ENCODE results near the gene CDH23.
"Not testable (repeated sequence)": the region's sequence is repeated elsewhere in the genome, so short reads cannot be mapped to it uniquely, and the experiment has no call there.

The CDH23 gene

DNA sequence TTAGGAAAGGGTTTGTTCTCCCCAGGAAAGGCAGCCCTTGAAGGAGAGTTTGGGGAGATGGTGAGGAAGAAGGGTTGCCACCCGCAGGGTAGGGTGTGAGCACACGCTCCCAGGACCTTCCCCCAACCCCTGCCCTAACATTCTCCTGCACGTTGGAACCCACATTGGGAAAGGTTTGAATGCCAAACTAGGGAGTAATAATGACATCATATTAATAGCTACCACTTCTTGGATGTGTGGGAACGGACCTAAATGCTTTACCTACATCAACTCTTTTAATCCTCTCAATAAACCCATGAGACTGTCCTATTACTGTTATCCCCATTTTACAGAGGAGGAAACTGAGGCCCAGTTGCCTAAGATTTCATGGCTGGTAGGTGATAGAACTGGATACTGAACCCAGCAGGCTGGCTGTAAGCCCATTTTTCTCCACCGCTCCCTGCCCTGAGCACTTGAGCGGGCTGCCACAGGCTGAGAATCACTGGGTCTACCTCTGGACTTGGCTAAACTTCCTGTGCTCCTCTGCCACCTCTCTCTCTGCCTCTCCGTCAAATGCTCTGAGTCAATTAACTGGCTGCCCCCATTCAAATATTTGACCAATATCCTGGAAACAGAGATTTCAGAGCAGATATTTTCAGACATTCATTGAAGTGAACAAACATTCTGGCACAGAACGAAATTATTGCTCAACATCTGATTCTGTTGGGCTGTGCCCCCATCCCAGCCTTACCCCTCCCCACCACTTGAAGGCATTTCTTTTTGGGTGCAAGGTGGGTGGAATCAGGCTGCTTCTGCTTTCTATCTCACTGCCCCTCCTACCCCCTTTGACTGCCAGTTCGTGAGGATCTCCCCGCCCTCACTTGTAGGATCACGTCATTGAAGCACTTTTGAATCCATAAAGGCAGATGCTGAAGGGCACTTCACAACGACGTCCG, 193.2 kb downstream of the CDH23 start:
- Histone ChIP-seq H3K27ac (ENCODE audit: low read depth, low read length) (no peak overlapping the region), H3K9ac (ENCODE audit: low read depth, low read length) (no peak overlapping the region), H3K4me1 (ENCODE audit: control insufficient read depth, insufficient read depth, low read length) (peaks cover 10% of the 10 kb centered on the region), H3K27me3 (ENCODE audit: control insufficient read depth, insufficient read depth, low read length) (no peaks in the 10 kb centered on the region), H3K9me3 (ENCODE audit: control insufficient read depth, insufficient read depth, low read length) (no peaks in the 10 kb centered on the region), H3K4me3 (ENCODE audit: low read depth, low read length) (no peak overlapping the region), H3K36me3 (ENCODE audit: control insufficient read depth, insufficient read depth, low read length) (no peaks in the 10 kb centered on the region)

DNA sequence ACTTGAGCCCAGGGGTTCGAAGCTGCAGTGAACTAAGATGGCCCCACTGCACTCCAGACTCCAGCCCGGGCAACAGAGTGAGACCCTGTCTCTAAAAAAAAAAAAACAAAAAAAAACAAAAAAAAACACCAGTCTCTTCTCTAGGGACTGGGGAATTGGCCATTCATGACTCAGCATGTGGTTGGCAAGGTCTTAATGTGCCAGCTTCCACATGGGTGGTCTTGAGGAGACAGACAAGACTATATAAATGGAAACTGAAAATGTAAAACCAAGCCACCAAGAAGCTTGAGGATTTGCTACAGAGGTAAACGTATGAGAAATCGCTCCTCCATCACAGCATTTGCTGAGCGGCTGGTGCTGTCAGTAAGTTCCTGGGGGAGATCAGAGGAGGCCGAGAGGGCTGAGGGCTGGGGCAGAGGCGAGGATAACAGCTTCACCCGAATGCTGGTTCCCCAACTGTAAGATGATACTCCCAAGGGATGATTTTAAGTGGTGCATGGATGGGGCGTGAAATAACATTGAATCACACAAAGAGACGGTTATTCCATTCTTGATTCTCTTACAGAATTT, 194.1 kb downstream of the CDH23 start:
- Histone ChIP-seq H3K36me3 (ENCODE audit: control insufficient read depth, insufficient read depth, low read length) (no peaks in the 10 kb centered on the region), H3K27ac (ENCODE audit: low read depth, low read length) (no peak overlapping the region)

DNA sequence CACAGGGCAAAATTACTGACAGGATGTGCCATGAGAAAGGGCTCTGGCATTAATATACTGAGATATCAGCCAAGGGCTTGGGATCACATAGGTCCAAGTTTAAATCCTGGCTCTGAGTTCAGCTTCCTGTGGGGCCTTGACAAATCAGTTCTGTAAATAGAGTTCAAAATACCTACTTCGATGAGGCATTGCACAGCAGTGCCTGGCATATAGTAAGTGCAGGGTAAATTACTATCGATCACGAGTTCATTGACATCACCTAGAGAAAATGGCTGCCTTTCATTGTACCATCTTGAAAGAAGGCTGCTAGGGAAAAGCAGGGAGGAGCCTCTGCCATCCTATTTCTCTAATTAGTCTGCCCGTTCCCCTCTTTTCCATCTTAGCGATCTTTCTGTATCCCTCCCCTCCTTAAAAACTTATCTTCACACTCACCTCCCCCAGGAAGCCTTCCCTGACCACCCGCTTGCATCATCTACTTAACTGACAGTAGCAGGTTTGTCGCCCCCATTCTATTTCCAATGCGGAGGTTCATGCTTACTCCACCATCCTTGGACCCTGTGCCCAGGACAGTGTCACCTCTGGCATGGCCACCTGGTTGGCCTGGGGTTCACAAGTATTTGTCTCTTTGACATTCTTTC, 198.3 kb downstream of the CDH23 start:
- H3K9ac ChIP-seq (ENCODE audit: low read depth, low read length) = no peak overlapping the region
- no peaks in the 10 kb centered on the region for H3K36me3 ChIP-seq (ENCODE audit: control insufficient read depth, insufficient read depth, low read length)
- no peaks in the 10 kb centered on the region for H3K9me3 ChIP-seq (ENCODE audit: control insufficient read depth, insufficient read depth, low read length)

More for the DNA sequence above, 194.1 kb downstream of the CDH23 start:
- Histone ChIP-seq H3K9ac (ENCODE audit: low read depth, low read length) (no peak overlapping the region), H3K4me3 (ENCODE audit: low read depth, low read length) (no peak overlapping the region), H3K4me1 (ENCODE audit: control insufficient read depth, insufficient read depth, low read length) (peaks cover 6% of the 10 kb centered on the region), H3K27me3 (ENCODE audit: control insufficient read depth, insufficient read depth, low read length) (no peaks in the 10 kb centered on the region), H3K9me3 (ENCODE audit: control insufficient read depth, insufficient read depth, low read length) (no peaks in the 10 kb centered on the region)

GRCh38 chr10:71595649-71596048, 198.9 kb downstream of the CDH23 start:
- H3K4me3 ChIP-seq (ENCODE audit: low read depth, low read length) = no peak overlapping the region
- no peaks in the 10 kb centered on the region for H3K36me3 ChIP-seq (ENCODE audit: control insufficient read depth, insufficient read depth, low read length)
- H3K9ac ChIP-seq (ENCODE audit: low read depth, low read length) = no peak overlapping the region
- no peak overlapping the region for H3K27ac ChIP-seq (ENCODE audit: low read depth, low read length)
- H3K9me3 ChIP-seq (ENCODE audit: control insufficient read depth, insufficient read depth, low read length) = no peaks in the 10 kb centered on the region
- no peaks in the 10 kb centered on the region for H3K27me3 ChIP-seq (ENCODE audit: control insufficient read depth, insufficient read depth, low read length)
- peaks cover 6% of the 10 kb centered on the region for H3K4me1 ChIP-seq (ENCODE audit: control insufficient read depth, insufficient read depth, low read length)

More for the DNA sequence above, 198.3 kb downstream of the CDH23 start:
- H3K4me1 ChIP-seq (ENCODE audit: control insufficient read depth, insufficient read depth, low read length) = peaks cover 6% of the 10 kb centered on the region
- no peak overlapping the region for H3K27ac ChIP-seq (ENCODE audit: low read depth, low read length)
- H3K27me3 ChIP-seq (ENCODE audit: control insufficient read depth, insufficient read depth, low read length) = no peaks in the 10 kb centered on the region
- H3K4me3 ChIP-seq (ENCODE audit: low read depth, low read length) = no peak overlapping the region

GRCh38 chr10:71596127-71596526, 199.4 kb downstream of the CDH23 start:
- no peak overlapping the region for H3K9ac ChIP-seq (ENCODE audit: low read depth, low read length)
- H3K4me1 ChIP-seq (ENCODE audit: control insufficient read depth, insufficient read depth, low read length) = peaks cover 2% of the 10 kb centered on the region
- H3K9me3 ChIP-seq (ENCODE audit: control insufficient read depth, insufficient read depth, low read length) = no peaks in the 10 kb centered on the region
- H3K36me3 ChIP-seq (ENCODE audit: control insufficient read depth, insufficient read depth, low read length) = no peaks in the 10 kb centered on the region
- no peaks in the 10 kb centered on the region for H3K27me3 ChIP-seq (ENCODE audit: control insufficient read depth, insufficient read depth, low read length)
- no peak overlapping the region for H3K27ac ChIP-seq (ENCODE audit: low read depth, low read length)
- H3K4me3 ChIP-seq (ENCODE audit: low read depth, low read length) = no peak overlapping the region

DNA sequence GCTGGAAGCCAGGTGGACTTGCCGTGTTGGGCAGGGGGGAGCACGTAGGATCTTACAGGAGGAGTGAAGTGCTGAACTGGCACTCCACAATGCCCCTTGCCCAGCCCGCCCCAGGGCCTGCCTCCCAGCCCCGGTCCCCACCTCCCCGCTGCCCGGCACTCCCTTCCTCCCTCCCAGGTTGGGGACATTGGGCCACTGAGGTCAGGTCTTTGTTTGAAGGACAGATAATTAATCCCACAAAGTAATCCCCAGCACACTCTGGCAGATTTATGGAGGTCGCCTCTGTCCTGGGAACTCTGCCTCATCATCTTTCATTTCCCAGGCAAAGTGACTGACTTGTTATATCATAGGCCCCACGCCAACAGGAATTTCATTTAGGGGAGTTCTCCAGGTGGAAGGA, 200.0 kb downstream of the CDH23 start:
- Histone ChIP-seq H3K4me1 (ENCODE audit: control insufficient read depth, insufficient read depth, low read length) (no peaks in the 10 kb centered on the region), H3K4me3 (ENCODE audit: low read depth, low read length) (no peak overlapping the region), H3K27ac (ENCODE audit: low read depth, low read length) (no peak overlapping the region), H3K27me3 (ENCODE audit: control insufficient read depth, insufficient read depth, low read length) (no peaks in the 10 kb centered on the region), H3K9me3 (ENCODE audit: control insufficient read depth, insufficient read depth, low read length) (no peaks in the 10 kb centered on the region), H3K9ac (ENCODE audit: low read depth, low read length) (no peak overlapping the region), H3K36me3 (ENCODE audit: control insufficient read depth, insufficient read depth, low read length) (no peaks in the 10 kb centered on the region)

GRCh38 chr10:71597821-71598498, 201.2 kb downstream of the CDH23 start:
- no peaks in the 10 kb centered on the region for H3K27me3 ChIP-seq (ENCODE audit: control insufficient read depth, insufficient read depth, low read length)
- no peaks in the 10 kb centered on the region for H3K36me3 ChIP-seq (ENCODE audit: control insufficient read depth, insufficient read depth, low read length)
- H3K9ac ChIP-seq (ENCODE audit: low read depth, low read length) = no peak overlapping the region
- no peaks in the 10 kb centered on the region for H3K9me3 ChIP-seq (ENCODE audit: control insufficient read depth, insufficient read depth, low read length)
- no peak overlapping the region for H3K4me3 ChIP-seq (ENCODE audit: low read depth, low read length)
- H3K27ac ChIP-seq (ENCODE audit: low read depth, low read length) = no peak overlapping the region
- H3K4me1 ChIP-seq (ENCODE audit: control insufficient read depth, insufficient read depth, low read length) = no peaks in the 10 kb centered on the region

- Histone ChIP-seq H3K9ac (ENCODE audit: low read depth, low read length) (no peak overlapping the region), H3K27ac (ENCODE audit: low read depth, low read length) (no peak overlapping the region), H3K27me3 (ENCODE audit: control insufficient read depth, insufficient read depth, low read length) (no peaks in the 10 kb centered on the region), H3K9me3 (ENCODE audit: control insufficient read depth, insufficient read depth, low read length) (no peaks in the 10 kb centered on the region), H3K36me3 (ENCODE audit: control insufficient read depth, insufficient read depth, low read length) (no peaks in the 10 kb centered on the region), H3K4me1 (ENCODE audit: control insufficient read depth, insufficient read depth, low read length) (no peaks in the 10 kb centered on the region), H3K4me3 (ENCODE audit: low read depth, low read length) (no peak overlapping the region)
These were observed 201.9 kb downstream of the CDH23 start for GRCh38 chr10:71598621-71599055.

DNA sequence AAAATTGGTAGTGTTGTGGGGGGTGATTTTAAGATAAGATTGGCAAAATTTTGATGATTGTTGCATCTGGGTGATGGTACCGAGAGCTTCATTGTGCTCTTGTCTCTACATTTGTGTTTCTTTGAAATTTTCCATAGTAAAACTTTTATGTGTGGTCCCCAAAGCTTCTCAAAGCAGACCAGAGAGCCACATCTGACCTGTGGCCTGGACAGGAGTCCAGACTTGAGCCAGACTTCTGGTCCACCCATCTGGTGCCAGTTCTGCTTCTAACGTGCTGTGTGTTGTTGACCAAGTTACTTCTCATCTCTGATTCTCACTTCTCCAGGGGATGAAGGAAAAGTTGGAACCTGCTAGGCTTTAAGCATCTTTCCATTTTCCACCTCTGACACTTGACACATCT, 202.8 kb downstream of the CDH23 start:
- peaks cover 2% of the 10 kb centered on the region; the same call in 1 of the 2 replicates for H3K4me1 ChIP-seq (ENCODE audit: control insufficient read depth, insufficient read depth, low read length)
- H3K9me3 ChIP-seq (ENCODE audit: control insufficient read depth, insufficient read depth, low read length) = no peaks in the 10 kb centered on the region
- H3K4me3 ChIP-seq (ENCODE audit: low read depth, low read length) = no peak overlapping the region
- H3K9ac ChIP-seq (ENCODE audit: low read depth, low read length) = no peak overlapping the region
- no peaks in the 10 kb centered on the region for H3K27me3 ChIP-seq (ENCODE audit: control insufficient read depth, insufficient read depth, low read length)
- H3K36me3 ChIP-seq (ENCODE audit: control insufficient read depth, insufficient read depth, low read length) = no peaks in the 10 kb centered on the region
- no peak overlapping the region for H3K27ac ChIP-seq (ENCODE audit: low read depth, low read length)

GRCh38 chr10:71600242-71600641, 203.5 kb downstream of the CDH23 start:
- H3K4me3 ChIP-seq (ENCODE audit: low read depth, low read length); H3K27ac ChIP-seq (ENCODE audit: low read depth, low read length); H3K9ac ChIP-seq (ENCODE audit: low read depth, low read length); H3K4me1 ChIP-seq (ENCODE audit: control insufficient read depth, insufficient read depth, low read length); H3K27me3 ChIP-seq (ENCODE audit: control insufficient read depth, insufficient read depth, low read length); H3K36me3 ChIP-seq (ENCODE audit: control insufficient read depth, insufficient read depth, low read length); H3K9me3 ChIP-seq (ENCODE audit: control insufficient read depth, insufficient read depth, low read length): not testable (repeated sequence)
